ENCODE data around the gene GIMAP2.
"Not testable (repeated sequence)": the region's sequence is repeated elsewhere in the genome, so short reads cannot be mapped to it uniquely, and the experiment has no call there.

GRCh38 chr7:150662821-150663220, 22.7 kb upstream of the GIMAP2 start:
- not testable (repeated sequence) for TF ChIP-seq POLR2A, CTCF (IDR thresholded peaks at IDR 0.05)

All from prostate gland (tissue), 2 donors.